RWPE2 (cell line): ENCODE data around the gene CCDC71L.

ENCODE experiments used
- ATAC-seq: fragments of 200-7000 bp; cut with Tn5 transposase; 3 replicates; pipeline ENCODE4 v1.9.1; 2021; ENCODE audit warnings: low read depth
- DNase-seq: peaks from one replicate; pipeline ENCODE4 v3.0.0-alpha.2; 2020; ENCODE audit warnings: low spot score
- H3K27ac ChIP-seq: fragments of 450-650 bp; 2 replicates; pipeline ENCODE4 v1.5.1; 2017; ENCODE audit warnings: mild to moderate bottlenecking; ENCODE audit not compliant: poor library complexity, severe bottlenecking
- H3K27me3 ChIP-seq: fragments of 250-450 bp; sonication (Bioruptor Pico); 2 replicates; pipeline ENCODE4 v1.5.1; 2021; ENCODE audit warnings: mild to moderate bottlenecking, moderate library complexity; ENCODE audit not compliant: insufficient read depth, poor library complexity, severe bottlenecking
- H3K36me3 ChIP-seq: fragments of 250-450 bp; sonication (Bioruptor Pico); 2 replicates; pipeline ENCODE4 v1.5.1; 2020; ENCODE audit warnings: low read depth, mild to moderate bottlenecking, moderate library complexity
- H3K4me1 ChIP-seq: fragments of 250-450 bp; sonication (Bioruptor Pico); 2 replicates; pipeline ENCODE4 v1.5.1; 2021; ENCODE audit warnings: mild to moderate bottlenecking, moderate library complexity; ENCODE audit not compliant: insufficient read depth, poor library complexity, severe bottlenecking
- H3K4me3 ChIP-seq: fragments of 250-450 bp; sonication (Bioruptor Pico); 2 replicates; pipeline ENCODE4 v1.5.1; 2021; ENCODE audit warnings: mild to moderate bottlenecking, moderate library complexity; ENCODE audit not compliant: severe bottlenecking
- H3K9me3 ChIP-seq: fragments of 250-450 bp; sonication (Bioruptor Pico); 2 replicates; pipeline ENCODE4 v1.5.1; 2021; ENCODE audit warnings: mild to moderate bottlenecking, moderate library complexity; ENCODE audit not compliant: severe bottlenecking
- CTCF ChIP-seq: fragments of 450-650 bp; IDR thresholded peaks from one replicate; pipeline ENCODE4 v1.5.1; 2017; ENCODE audit warnings: mild to moderate bottlenecking, moderate library complexity; ENCODE audit not compliant: poor library complexity, severe bottlenecking

The CCDC71L gene

GRCh38 chr7:106626376-106627164, 34.4 kb downstream of the CCDC71L start:
- TF ChIP-seq CTCF: no peak
- no peaks in the 10 kb centered on the region for H3K27me3 ChIP-seq
- DNase-seq (no peak), ATAC-seq (peak; percentile 33; the same call in 2 of the 3 replicates)
- no peak overlapping the region for H3K27ac ChIP-seq
- peaks cover 16% of the 10 kb centered on the region for H3K4me1 ChIP-seq
- H3K9me3 ChIP-seq: no peaks in the 10 kb centered on the region
- H3K4me3 ChIP-seq: no peak overlapping the region
- no peaks in the 10 kb centered on the region for H3K36me3 ChIP-seq

GRCh38 chr7:106625678-106626301, 35.2 kb downstream of the CCDC71L start:
- H3K27ac ChIP-seq: no peak overlapping the region
- no peak overlapping the region for H3K4me3 ChIP-seq
- DNase-seq (no peak), ATAC-seq (no peak)
- H3K36me3 ChIP-seq: no peaks in the 10 kb centered on the region
- no peaks in the 10 kb centered on the region for H3K27me3 ChIP-seq
- peaks cover 16% of the 10 kb centered on the region for H3K4me1 ChIP-seq
- H3K9me3 ChIP-seq: no peaks in the 10 kb centered on the region
- no peak for TF ChIP-seq CTCF

GRCh38 chr7:106623853-106624252, 37.1 kb downstream of the CCDC71L start:
- DNase-seq (no peak), ATAC-seq (peak; percentile 93)
- Histone ChIP-seq H3K27me3 (no peaks in the 10 kb centered on the region), H3K9me3 (no peaks in the 10 kb centered on the region), H3K36me3 (no peaks in the 10 kb centered on the region), H3K4me3 (no peak overlapping the region), H3K27ac (no peak overlapping the region), H3K4me1 (peaks cover 16% of the 10 kb centered on the region)
- TF ChIP-seq CTCF: no peak

- ATAC-seq: no peak
- no peaks in the 10 kb centered on the region for H3K9me3 ChIP-seq
- TF ChIP-seq CTCF: no peak
- H3K27ac ChIP-seq: no peak overlapping the region
- no peak overlapping the region for H3K4me3 ChIP-seq
- H3K4me1 ChIP-seq: peaks cover 16% of the 10 kb centered on the region
- DNase-seq: no peak
- H3K27me3 ChIP-seq: no peaks in the 10 kb centered on the region
- H3K36me3 ChIP-seq: no peaks in the 10 kb centered on the region
These were observed 37.7 kb downstream of the CCDC71L start for GRCh38 chr7:106623315-106623660.
